Measurements from ENCODE around the gene TRAPPC2L. TPM values are rescaled to one million over a fixed set of nuclear protein-coding genes. Genes with fewer than 3 reads are reported as not detected.

The TRAPPC2L gene
- total and polyA plus RNA-seq, 2 of the 13 experiments (the other 11 are each of a cell fraction or from before 2014, with no cell fraction given) = 96.3 to 107 TPM

DNA sequence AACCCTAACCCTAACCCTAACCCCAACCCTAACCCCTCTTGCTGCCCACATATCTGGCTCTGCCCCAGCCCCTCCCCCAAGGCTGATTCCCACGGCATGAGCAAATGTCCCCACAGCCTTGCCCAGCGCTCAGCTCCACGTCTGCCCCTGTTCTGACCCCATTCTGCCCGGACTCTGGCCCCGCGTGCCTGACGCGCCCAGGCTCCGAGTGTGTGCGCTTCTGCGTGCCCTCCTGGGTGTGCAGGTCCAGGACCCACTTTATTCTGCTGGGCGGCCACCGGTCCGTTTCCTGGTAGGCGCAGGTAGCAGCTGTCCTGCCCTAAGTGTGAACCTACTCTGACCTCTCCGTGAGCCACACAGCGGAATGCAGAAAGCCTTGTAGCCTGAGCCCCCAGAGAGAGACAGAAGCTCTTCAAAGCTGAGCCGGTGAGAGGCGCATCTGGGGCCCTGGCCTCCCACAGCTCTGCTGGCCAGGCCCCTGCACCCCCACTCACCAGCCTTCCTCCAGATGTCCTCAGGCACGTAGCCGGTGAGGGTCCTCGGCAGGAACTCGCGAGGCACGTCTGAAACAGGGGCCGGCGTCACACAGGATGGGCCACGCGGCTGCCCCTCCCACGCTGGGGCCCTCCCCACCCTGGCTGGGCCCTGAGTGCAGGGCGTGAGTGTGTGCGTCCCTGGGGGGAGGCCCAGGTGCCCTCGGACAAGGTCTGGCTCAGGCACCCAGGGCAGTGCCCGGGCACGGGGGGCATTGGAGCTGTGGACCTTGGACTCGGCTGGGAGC lies 23.5 kb downstream of the TRAPPC2L start (continued):
- TF ChIP-seq TCF12 (IDR thresholded peaks at IDR 0.05) = no peak
- TF ChIP-seq TCF12 (CRISPR knock-in tag; IDR thresholded peaks at IDR 0.05) = no peak
- TF ChIP-seq ZMYM3 (CRISPR knock-in tag; IDR thresholded peaks at IDR 0.05) = no peak
- TF ChIP-seq, protein P1, sequence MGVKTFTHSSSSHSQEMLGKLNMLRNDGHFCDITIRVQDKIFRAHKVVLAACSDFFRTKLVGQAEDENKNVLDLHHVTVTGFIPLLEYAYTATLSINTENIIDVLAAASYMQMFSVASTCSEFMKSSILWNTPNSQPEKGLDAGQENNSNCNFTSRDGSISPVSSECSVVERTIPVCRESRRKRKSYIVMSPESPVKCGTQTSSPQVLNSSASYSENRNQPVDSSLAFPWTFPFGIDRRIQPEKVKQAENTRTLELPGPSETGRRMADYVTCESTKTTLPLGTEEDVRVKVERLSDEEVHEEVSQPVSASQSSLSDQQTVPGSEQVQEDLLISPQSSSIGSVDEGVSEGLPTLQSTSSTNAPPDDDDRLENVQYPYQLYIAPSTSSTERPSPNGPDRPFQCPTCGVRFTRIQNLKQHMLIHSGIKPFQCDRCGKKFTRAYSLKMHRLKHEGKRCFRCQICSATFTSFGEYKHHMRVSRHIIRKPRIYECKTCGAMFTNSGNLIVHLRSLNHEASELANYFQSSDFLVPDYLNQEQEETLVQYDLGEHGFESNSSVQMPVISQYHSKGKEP (CRISPR knock-in tag; IDR thresholded peaks at IDR 0.05) = no peak
- TF ChIP-seq, protein P2, sequence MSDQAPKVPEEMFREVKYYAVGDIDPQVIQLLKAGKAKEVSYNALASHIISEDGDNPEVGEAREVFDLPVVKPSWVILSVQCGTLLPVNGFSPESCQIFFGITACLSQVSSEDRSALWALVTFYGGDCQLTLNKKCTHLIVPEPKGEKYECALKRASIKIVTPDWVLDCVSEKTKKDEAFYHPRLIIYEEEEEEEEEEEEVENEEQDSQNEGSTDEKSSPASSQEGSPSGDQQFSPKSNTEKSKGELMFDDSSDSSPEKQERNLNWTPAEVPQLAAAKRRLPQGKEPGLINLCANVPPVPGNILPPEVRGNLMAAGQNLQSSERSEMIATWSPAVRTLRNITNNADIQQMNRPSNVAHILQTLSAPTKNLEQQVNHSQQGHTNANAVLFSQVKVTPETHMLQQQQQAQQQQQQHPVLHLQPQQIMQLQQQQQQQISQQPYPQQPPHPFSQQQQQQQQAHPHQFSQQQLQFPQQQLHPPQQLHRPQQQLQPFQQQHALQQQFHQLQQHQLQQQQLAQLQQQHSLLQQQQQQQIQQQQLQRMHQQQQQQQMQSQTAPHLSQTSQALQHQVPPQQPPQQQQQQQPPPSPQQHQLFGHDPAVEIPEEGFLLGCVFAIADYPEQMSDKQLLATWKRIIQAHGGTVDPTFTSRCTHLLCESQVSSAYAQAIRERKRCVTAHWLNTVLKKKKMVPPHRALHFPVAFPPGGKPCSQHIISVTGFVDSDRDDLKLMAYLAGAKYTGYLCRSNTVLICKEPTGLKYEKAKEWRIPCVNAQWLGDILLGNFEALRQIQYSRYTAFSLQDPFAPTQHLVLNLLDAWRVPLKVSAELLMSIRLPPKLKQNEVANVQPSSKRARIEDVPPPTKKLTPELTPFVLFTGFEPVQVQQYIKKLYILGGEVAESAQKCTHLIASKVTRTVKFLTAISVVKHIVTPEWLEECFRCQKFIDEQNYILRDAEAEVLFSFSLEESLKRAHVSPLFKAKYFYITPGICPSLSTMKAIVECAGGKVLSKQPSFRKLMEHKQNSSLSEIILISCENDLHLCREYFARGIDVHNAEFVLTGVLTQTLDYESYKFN (CRISPR knock-in tag; conservative IDR thresholded peaks at IDR 0.05) = 0 out of 2 replicates have a peak, but pooled peaks have one; percentile 24
- TF ChIP-seq TBL1XR1 (IDR thresholded peaks at IDR 0.05; ENCODE audit: borderline replicate concordance, low read length, partially characterized antibody) = no peak
- no peak for TF ChIP-seq ZNF792 (CRISPR knock-in tag; IDR thresholded peaks at IDR 0.05)
- 0 out of 2 replicates have a peak, but pooled peaks have one; percentile 18 for TF ChIP-seq AHR (CRISPR knock-in tag; IDR thresholded peaks at IDR 0.05)
- no peak for TF ChIP-seq KLF6 (CRISPR knock-in tag; IDR thresholded peaks at IDR 0.05)
- no peak for TF ChIP-seq TSC22D2 (CRISPR knock-in tag; IDR thresholded peaks at IDR 0.05; ENCODE audit: borderline replicate concordance)
- TF ChIP-seq MXD4 (CRISPR knock-in tag; IDR thresholded peaks at IDR 0.05) = no peak
- TF ChIP-seq HNF4G (IDR thresholded peaks at IDR 0.05; ENCODE audit: borderline replicate concordance, low read depth, low read length) = no peak
- TF ChIP-seq HNF4G (CRISPR knock-in tag; IDR thresholded peaks at IDR 0.05; ENCODE audit: borderline replicate concordance, low read depth) = no peak
- peak; percentile 5 for TF ChIP-seq HNRNPLL (IDR thresholded peaks at IDR 0.05; ENCODE audit: low read depth, low read length, poor library complexity, severe bottlenecking)
- TF ChIP-seq, protein P3, sequence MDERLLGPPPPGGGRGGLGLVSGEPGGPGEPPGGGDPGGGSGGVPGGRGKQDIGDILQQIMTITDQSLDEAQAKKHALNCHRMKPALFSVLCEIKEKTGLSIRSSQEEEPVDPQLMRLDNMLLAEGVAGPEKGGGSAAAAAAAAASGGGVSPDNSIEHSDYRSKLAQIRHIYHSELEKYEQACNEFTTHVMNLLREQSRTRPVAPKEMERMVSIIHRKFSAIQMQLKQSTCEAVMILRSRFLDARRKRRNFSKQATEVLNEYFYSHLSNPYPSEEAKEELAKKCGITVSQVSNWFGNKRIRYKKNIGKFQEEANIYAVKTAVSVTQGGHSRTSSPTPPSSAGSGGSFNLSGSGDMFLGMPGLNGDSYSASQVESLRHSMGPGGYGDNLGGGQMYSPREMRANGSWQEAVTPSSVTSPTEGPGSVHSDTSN (CRISPR knock-in tag; IDR thresholded peaks at IDR 0.05) = no peak
- TF ChIP-seq RFXAP (CRISPR knock-in tag; IDR thresholded peaks at IDR 0.05; ENCODE audit: borderline replicate concordance) = no peak
- TF ChIP-seq ZNF563 (CRISPR knock-in tag; IDR thresholded peaks at IDR 0.05) = no peak; the same call in 1 of the 2 replicates
- TF ChIP-seq HDAC2 (CRISPR knock-in tag; IDR thresholded peaks at IDR 0.05) = no peak
- no peak for TF ChIP-seq ZNF772 (CRISPR knock-in tag; IDR thresholded peaks at IDR 0.05)
- TF ChIP-seq KDM5B (CRISPR knock-in tag; IDR thresholded peaks at IDR 0.05; ENCODE audit: borderline replicate concordance) = no peak
- no peak for TF ChIP-seq ZNF782 (CRISPR knock-in tag; IDR thresholded peaks at IDR 0.05; ENCODE audit: borderline replicate concordance)
- TF ChIP-seq HNRNPL (IDR thresholded peaks at IDR 0.05; ENCODE audit: low read depth, low read length) = peak; percentile 99
- no peak for TF ChIP-seq GPN1 (CRISPR knock-in tag; IDR thresholded peaks at IDR 0.05; ENCODE audit: borderline replicate concordance)
- TF ChIP-seq, protein P4, sequence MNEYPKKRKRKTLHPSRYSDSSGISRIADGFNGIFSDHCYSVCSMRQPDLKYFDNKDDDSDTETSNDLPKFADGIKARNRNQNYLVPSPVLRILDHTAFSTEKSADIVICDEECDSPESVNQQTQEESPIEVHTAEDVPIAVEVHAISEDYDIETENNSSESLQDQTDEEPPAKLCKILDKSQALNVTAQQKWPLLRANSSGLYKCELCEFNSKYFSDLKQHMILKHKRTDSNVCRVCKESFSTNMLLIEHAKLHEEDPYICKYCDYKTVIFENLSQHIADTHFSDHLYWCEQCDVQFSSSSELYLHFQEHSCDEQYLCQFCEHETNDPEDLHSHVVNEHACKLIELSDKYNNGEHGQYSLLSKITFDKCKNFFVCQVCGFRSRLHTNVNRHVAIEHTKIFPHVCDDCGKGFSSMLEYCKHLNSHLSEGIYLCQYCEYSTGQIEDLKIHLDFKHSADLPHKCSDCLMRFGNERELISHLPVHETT (CRISPR knock-in tag; conservative IDR thresholded peaks at IDR 0.05) = no peak

Data from HepG2 (cell line).